IMR-90 (cell line): ENCODE measurements around the gene OPCML. TPM values are rescaled to one million over a fixed set of nuclear protein-coding genes. Genes with fewer than 3 reads are reported as not detected.

Source experiments
- ATAC-seq: fragments of 200-7000 bp; cut with Tn5 transposase; 2 replicates; pipeline ENCODE4 v1.9.1; 2020; ENCODE audit warnings: low read depth, mild to moderate bottlenecking, moderate library complexity
- BruUV-seq: library from RNA; stranded (reverse); fragments of 400-500 nt; replicated peaks from 2 replicates; lab custom pipeline; 2021; lab: Mats Ljungman, UMichigan
- CTCF ChIA-PET: fragments of 300-600 bp; formaldehyde crosslinking; extraction: SDS; loops from one replicate; lab custom pipeline; 2021; ENCODE audit warnings: antibody characterized with exemption; lab: Yijun Ruan, JAX
- POLR2A ChIA-PET: fragments of 300-600 bp; sonication (Branson Sonifier 250); formaldehyde crosslinking; loops from one replicate; lab custom pipeline; 2022; ENCODE audit warnings: antibody characterized with exemption; ENCODE audit not compliant: unreplicated experiment; lab: Charles Lee
- DNase-seq: peaks from one replicate; pipeline ENCODE4 v3.0.0; 2013
- H2AFZ ChIP-seq: replicated peaks from 2 replicates; pipeline ENCODE3; 2013; ENCODE audit warnings: low read length, mild to moderate bottlenecking; ENCODE audit not compliant: poor library complexity
- H2AK5ac ChIP-seq: 2 replicates; pipeline ENCODE4 v1.6.1; 2013; ENCODE audit warnings: low read depth, low read length, inconsistent platforms
- H2AK9ac ChIP-seq: replicated peaks from 2 replicates; pipeline ENCODE3; 2013; ENCODE audit warnings: mild to moderate bottlenecking, low read depth, low read length, moderate library complexity; ENCODE audit not compliant: poor library complexity
- H2BK120ac ChIP-seq: 2 replicates; pipeline ENCODE4 v1.6.1; 2013; ENCODE audit warnings: low read depth, low read length, inconsistent platforms
- H2BK15ac ChIP-seq: 3 replicates; pipeline ENCODE4 v1.6.1; 2013; ENCODE audit warnings: low read depth, low read length, inconsistent platforms
- H2BK20ac ChIP-seq: 2 replicates; pipeline ENCODE4 v1.6.1; 2013; ENCODE audit warnings: low read depth, mild to moderate bottlenecking, inconsistent platforms, low read length, moderate library complexity
- H2BK5ac ChIP-seq: 2 replicates; pipeline ENCODE4 v1.6.1; 2013; ENCODE audit warnings: mild to moderate bottlenecking, low read depth, low read length, inconsistent platforms; ENCODE audit not compliant: poor library complexity, severe bottlenecking
- H3K14ac ChIP-seq: replicated peaks from 2 replicates; pipeline ENCODE4 v1.6.1; 2013; ENCODE audit warnings: low read depth, low read length, inconsistent platforms
- H3K18ac ChIP-seq: 2 replicates; pipeline ENCODE4 v1.6.1; 2013; ENCODE audit warnings: low read depth, low read length, control low read depth
- H3K23ac ChIP-seq: 2 replicates; pipeline ENCODE4 v1.6.1; 2013; ENCODE audit warnings: low read depth, low read length, inconsistent platforms
- H3K27ac ChIP-seq: 2 replicates; pipeline ENCODE4 v1.5.1; 2013; ENCODE audit warnings: mild to moderate bottlenecking, control low read depth, low read length; ENCODE audit not compliant: insufficient read depth
- H3K27me3 ChIP-seq: 2 replicates; pipeline ENCODE4 v1.6.1; 2013; ENCODE audit warnings: low read length; ENCODE audit not compliant: control insufficient read depth, insufficient read depth
- H3K36me3 ChIP-seq: 2 replicates; pipeline ENCODE4 v1.6.1; 2013; ENCODE audit warnings: low read length, mixed read lengths; ENCODE audit not compliant: control insufficient read depth, insufficient read depth
- H3K4ac ChIP-seq: 2 replicates; pipeline ENCODE4 v1.6.1; 2013; ENCODE audit warnings: low read depth, low read length, inconsistent platforms
- H3K4me1 ChIP-seq: 2 replicates; pipeline ENCODE4 v1.6.1; 2013; ENCODE audit warnings: low read length, mixed read lengths; ENCODE audit not compliant: control insufficient read depth, insufficient read depth
- H3K4me2 ChIP-seq: 2 replicates; pipeline ENCODE4 v1.6.1; 2013; ENCODE audit warnings: low read depth, mild to moderate bottlenecking, control low read depth, low read length, moderate library complexity
- H3K4me3 ChIP-seq: 2 replicates; pipeline ENCODE4 v1.5.1; 2013; ENCODE audit warnings: low read depth, mild to moderate bottlenecking, control low read depth, low read length, moderate library complexity; ENCODE audit not compliant: insufficient read depth
- H3K56ac ChIP-seq: 2 replicates; pipeline ENCODE4 v1.6.1; 2013; ENCODE audit warnings: low read length, inconsistent platforms; ENCODE audit not compliant: insufficient read depth; ENCODE audit errors: extremely low read depth
- H3K79me1 ChIP-seq, 2 experiments: 2 replicates each; pipeline ENCODE4 v1.6.1; 2013; ENCODE audit warnings: low read length in 2 of 2, inconsistent platforms in 1 of 2, low read depth in 1 of 2
- H3K9ac ChIP-seq: 2 replicates; pipeline ENCODE4 v1.6.1; 2013; ENCODE audit warnings: low read depth, low read length, control low read depth
- H3K9me1 ChIP-seq: 2 replicates; pipeline ENCODE4 v1.6.1; 2013; ENCODE audit warnings: low read length, inconsistent platforms; ENCODE audit not compliant: insufficient read depth
- H3K9me3 ChIP-seq: 2 replicates; pipeline ENCODE4 v1.6.1; 2013; ENCODE audit warnings: low read length; ENCODE audit not compliant: control insufficient read depth, insufficient read depth
- H4K20me1 ChIP-seq: 2 replicates; pipeline ENCODE4 v1.6.1; 2013; ENCODE audit warnings: low read length, inconsistent platforms; ENCODE audit not compliant: insufficient read depth
- H4K5ac ChIP-seq: 2 replicates; pipeline ENCODE4 v1.6.1; 2013; ENCODE audit warnings: mild to moderate bottlenecking, low read depth, low read length, control low read depth
- H4K8ac ChIP-seq, 2 experiments: 2 replicates each; pipeline ENCODE4 v1.6.1; 2013; ENCODE audit warnings: low read depth in 2 of 2, low read length in 2 of 2, control low read depth in 1 of 2, inconsistent platforms in 1 of 2
- H4K91ac ChIP-seq: 2 replicates; pipeline ENCODE4 v1.6.1; 2013; ENCODE audit warnings: low read depth, low read length, inconsistent platforms; ENCODE audit not compliant: insufficient read depth
- BHLHE40 ChIP-seq: fragments of 150-350 bp; IDR thresholded peaks from 2 replicates; pipeline ENCODE4 v1.6.1; 2016; ENCODE audit warnings: mild to moderate bottlenecking, low read depth, low read length
- CEBPB ChIP-seq: IDR thresholded peaks from 2 replicates; pipeline ENCODE4 v1.6.1; 2012; ENCODE audit warnings: low read depth, low read length, improper control_type of control experiment
- CHD1 ChIP-seq: IDR thresholded peaks from 2 replicates; pipeline ENCODE4 v1.6.1; 2012; ENCODE audit warnings: low read depth, low read length, improper control_type of control experiment
- CTCF ChIP-seq: conservative IDR thresholded peaks from 2 replicates; pipeline ENCODE4 v1.5.1; 2012; ENCODE audit warnings: mild to moderate bottlenecking, low read depth, low read length, improper control_type of control experiment
- FOS ChIP-seq: fragments of 150-350 bp; IDR thresholded peaks from 2 replicates; pipeline ENCODE4 v1.6.1; 2016; ENCODE audit warnings: low read depth, low read length
- MAFK ChIP-seq: IDR thresholded peaks from 2 replicates; pipeline ENCODE4 v1.6.1; 2012; ENCODE audit warnings: low read depth, low read length, improper control_type of control experiment
- MAZ ChIP-seq: IDR thresholded peaks from 2 replicates; pipeline ENCODE4 v1.6.1; 2012; ENCODE audit warnings: low read depth, mild to moderate bottlenecking, low read length, improper control_type of control experiment, moderate library complexity, borderline replicate concordance
- MXI1 ChIP-seq: IDR thresholded peaks from 2 replicates; pipeline ENCODE4 v1.6.1; 2012; ENCODE audit warnings: low read depth, mild to moderate bottlenecking, low read length, moderate library complexity, borderline replicate concordance
- NFE2L2 ChIP-seq: fragments of 150-350 bp; IDR thresholded peaks from 2 replicates; pipeline ENCODE4 v1.6.1; 2016; ENCODE audit warnings: low read depth, mild to moderate bottlenecking, low read length
- RAD21 ChIP-seq: IDR thresholded peaks from 2 replicates; pipeline ENCODE4 v1.6.1; 2012; ENCODE audit warnings: low read length, improper control_type of control experiment
- RCOR1 ChIP-seq: IDR thresholded peaks from 2 replicates; pipeline ENCODE4 v1.6.1; 2012; ENCODE audit warnings: mild to moderate bottlenecking, low read length, improper control_type of control experiment; ENCODE audit not compliant: insufficient replicate concordance
- RFX5 ChIP-seq: IDR thresholded peaks from 2 replicates; pipeline ENCODE4 v1.8.0; 2012; ENCODE audit warnings: low read depth, mild to moderate bottlenecking, low read length, moderate library complexity
- SMC3 ChIP-seq: fragments of 150-350 bp; IDR thresholded peaks from 2 replicates; pipeline ENCODE4 v1.6.1; 2016; ENCODE audit warnings: low read depth, mild to moderate bottlenecking, antibody characterized with exemption, low read length, moderate library complexity
- USF2 ChIP-seq: fragments of 150-350 bp; IDR thresholded peaks from 2 replicates; pipeline ENCODE4 v1.6.1; 2017; ENCODE audit warnings: mild to moderate bottlenecking, antibody characterized with exemption, low read length, low read depth
- WGBS, 2 experiments: methylation state at CpG; one replicate each; pipeline versions ENCODE4 v1.1.5 to v1.1.7; 2013; ENCODE audit warnings: missing lambda C conversion rate in 2 of 2; ENCODE audit not compliant: insufficient read length in 1 of 2; ENCODE audit errors: extremely low coverage in 2 of 2; 5-methylcytosine and 5-hydroxymethylcytosine counted together
- dilution Hi-C: fragments of 300-500 bp; cut with HindIII; formaldehyde crosslinking; loops from one replicate; pipeline ENCODE4 v1.14.3; 2018; ENCODE audit warnings: low sequenced_read_pairs; ENCODE audit not compliant: unreplicated experiment
- in situ Hi-C: fragments of 300-500 bp; cut with MboI; formaldehyde crosslinking; loops from 3 replicates; pipeline ENCODE4 v1.14.3; 2019; ENCODE audit warnings: low sequenced_read_pairs, inconsistent platforms, mixed read lengths
- intact Hi-C: fragments of 100-400 bp; cut with micrococcal nuclease; formaldehyde crosslinking; loops from 2 replicates; pipeline ENCODE4 v1.10.0; 2022
- polyA plus RNA-seq, 3 experiments: library from polyadenylated mRNA; depleted of rRNA; stranded (reverse); fragments of >200 nt; gene quantifications; 2 replicates each; pipeline ENCODE4 v1.2.3, GENCODE V29; 2012; ENCODE audit warnings: low replicate concordance in 1 of 3
- total RNA-seq: library from RNA; depleted of rRNA; stranded (reverse); fragments of >200 nt; gene quantifications from 2 replicates; pipeline ENCODE4 v1.2.3, GENCODE V29; 2012

Gene OPCML
- total and polyA plus RNA-seq, 2 of the 4 experiments (the other 2 are of a cell fraction), result under 0.01 to 2.6 TPM

- Histone ChIP-seq H3K4me2 (peak overlapping the region; percentile 6; the same call in 1 of the 2 replicates), H2BK5ac (peak overlapping the region; percentile 84), H3K23ac (peak overlapping the region; percentile 51; the same call in 1 of the 2 replicates), H3K9ac (no peak overlapping the region), H3K9me1 (peaks cover 7% of the 10 kb centered on the region), H3K14ac (peak overlapping the region; percentile 62), H3K4ac (peak overlapping the region; percentile 81), H3K27ac (peak overlapping the region; percentile 62), H4K5ac (peak overlapping the region; percentile 24; the same call in 1 of the 2 replicates), H2BK20ac (peak overlapping the region; percentile 89), H3K79me1 (no peaks in the 10 kb centered on the region), H4K91ac (peak overlapping the region; percentile 68), H2AFZ (peak overlapping the region; percentile 75), H3K9me3 (no peaks in the 10 kb centered on the region), H4K20me1 (no peaks in the 10 kb centered on the region), H3K27me3 (no peaks in the 10 kb centered on the region), H2AK9ac (peak overlapping the region; percentile 88), H3K4me1 (peaks cover 11% of the 10 kb centered on the region), H3K36me3 (no peaks in the 10 kb centered on the region), H3K4me3 (no peak overlapping the region), H2BK120ac (peak overlapping the region; percentile 90), H3K18ac (peak overlapping the region; percentile 56; the same call in 1 of the 2 replicates), H2BK15ac (peak overlapping the region; percentile 78; the same call in 1 of the 3 replicates), H4K8ac (peak overlapping the region; percentile 44 to 82), H3K56ac (peak overlapping the region; percentile 32; the same call in 1 of the 2 replicates), H2AK5ac (peak overlapping the region; percentile 60; the same call in 1 of the 2 replicates)
- intact Hi-C loops, result loop anchor here (5.0 kb wide), 1 partner anchor 45 kb away; no protein-coding TSS in a partner anchor
- WGBS, 2 experiments, result no CpG with 5 or more reads among the region's 9 CpGs
- in situ Hi-C loops, result no loop called here
- DNase-seq, result peak; percentile 99
- dilution Hi-C loops, result no loop called here
- ChIA-PET CTCF (interaction anchor here (0.6 to 0.7 kb wide), 2 partner anchors 90 to 960 kb away, joined by 3 read pairs; no protein-coding TSS in a partner anchor), POLR2A (no interaction called here)
- peak; percentile 93 for ATAC-seq
- BruUV-seq, result no TSS peak
- TF ChIP-seq RFX5 (no peak), USF2 (peak; percentile 23; the same call in 1 of the 2 replicates), FOS (peak; percentile 97), BHLHE40 (peak; percentile 52), RCOR1 (peak; percentile 63), SMC3 (no peak), MAZ (0 out of 2 replicates have a peak, but pooled peaks have one; percentile 28), CEBPB (peak; percentile 97), CTCF (no peak), RAD21 (no peak; the same call in 1 of the 2 replicates), CHD1 (no peak), MAFK (peak; percentile 77), NFE2L2 (peak; percentile 51; the same call in 1 of the 2 replicates), MXI1 (no peak)
Measured at GRCh38 chr11:132632641-132633124, 899.6 kb downstream of the OPCML start.
